WERI-Rb-1 (cell line): ENCODE results near the gene C1R.

Experiments used
- DNase-seq: peaks from one replicate; pipeline ENCODE4 v3.0.0-alpha.2; 2020
- H3K27ac ChIP-seq: fragments of 250-450 bp; sonication (Bioruptor Pico); 2 replicates; pipeline ENCODE4 v1.5.1; 2020; ENCODE audit warnings: mild to moderate bottlenecking, moderate library complexity
- H3K27me3 ChIP-seq: fragments of 250-450 bp; sonication (Bioruptor Pico); 2 replicates; pipeline ENCODE4 v1.5.1; 2021; ENCODE audit warnings: mild to moderate bottlenecking, low read depth, moderate library complexity; ENCODE audit not compliant: insufficient read depth, severe bottlenecking
- H3K36me3 ChIP-seq: fragments of 250-450 bp; sonication (Bioruptor Pico); 2 replicates; pipeline ENCODE4 v1.5.1; 2020; ENCODE audit warnings: mild to moderate bottlenecking, moderate library complexity
- H3K4me3 ChIP-seq: 2 replicates; pipeline ENCODE4 v1.5.1; 2011; ENCODE audit warnings: low read depth, mild to moderate bottlenecking, control low read depth, low read length
- H3K9me3 ChIP-seq: fragments of 250-450 bp; sonication (Bioruptor Pico); 2 replicates; pipeline ENCODE4 v1.5.1; 2021; ENCODE audit warnings: mild to moderate bottlenecking, moderate library complexity; ENCODE audit not compliant: severe bottlenecking
- TF ChIP-seq, protein P1 (sequence below): IDR thresholded peaks from 2 replicates; pipeline ENCODE4 v1.5.1; 2011; ENCODE audit warnings: low read depth, mild to moderate bottlenecking, control low read depth, inconsistent platforms, low read length

The C1R gene

DNA sequence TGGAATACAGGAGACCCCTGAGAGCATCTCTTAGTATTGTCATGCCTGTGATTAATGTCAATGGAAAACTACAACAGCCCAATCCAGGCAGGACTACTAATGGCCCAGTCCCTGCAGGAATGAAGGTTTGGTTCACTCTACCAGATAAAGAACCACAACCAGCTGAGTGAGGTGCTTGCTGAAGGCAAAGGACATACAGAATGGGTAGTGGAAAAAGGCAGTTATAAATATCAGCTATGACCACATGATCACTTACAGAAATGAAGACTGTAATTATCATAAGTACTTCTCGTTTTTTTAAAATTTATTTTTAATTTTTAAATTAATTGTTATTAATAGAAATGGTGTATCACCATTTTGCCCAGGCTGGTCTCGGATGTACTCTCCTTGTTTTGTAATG, 56.8 kb downstream of the C1R start:
- no peaks in the 10 kb centered on the region for H3K9me3 ChIP-seq
- H3K27me3 ChIP-seq: no peaks in the 10 kb centered on the region
- H3K4me3 ChIP-seq: no peak overlapping the region
- TF ChIP-seq, protein P1, sequence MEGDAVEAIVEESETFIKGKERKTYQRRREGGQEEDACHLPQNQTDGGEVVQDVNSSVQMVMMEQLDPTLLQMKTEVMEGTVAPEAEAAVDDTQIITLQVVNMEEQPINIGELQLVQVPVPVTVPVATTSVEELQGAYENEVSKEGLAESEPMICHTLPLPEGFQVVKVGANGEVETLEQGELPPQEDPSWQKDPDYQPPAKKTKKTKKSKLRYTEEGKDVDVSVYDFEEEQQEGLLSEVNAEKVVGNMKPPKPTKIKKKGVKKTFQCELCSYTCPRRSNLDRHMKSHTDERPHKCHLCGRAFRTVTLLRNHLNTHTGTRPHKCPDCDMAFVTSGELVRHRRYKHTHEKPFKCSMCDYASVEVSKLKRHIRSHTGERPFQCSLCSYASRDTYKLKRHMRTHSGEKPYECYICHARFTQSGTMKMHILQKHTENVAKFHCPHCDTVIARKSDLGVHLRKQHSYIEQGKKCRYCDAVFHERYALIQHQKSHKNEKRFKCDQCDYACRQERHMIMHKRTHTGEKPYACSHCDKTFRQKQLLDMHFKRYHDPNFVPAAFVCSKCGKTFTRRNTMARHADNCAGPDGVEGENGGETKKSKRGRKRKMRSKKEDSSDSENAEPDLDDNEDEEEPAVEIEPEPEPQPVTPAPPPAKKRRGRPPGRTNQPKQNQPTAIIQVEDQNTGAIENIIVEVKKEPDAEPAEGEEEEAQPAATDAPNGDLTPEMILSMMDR: no peak
- no peak overlapping the region for H3K27ac ChIP-seq
- DNase-seq: no peak
- no peaks in the 10 kb centered on the region for H3K36me3 ChIP-seq

DNA sequence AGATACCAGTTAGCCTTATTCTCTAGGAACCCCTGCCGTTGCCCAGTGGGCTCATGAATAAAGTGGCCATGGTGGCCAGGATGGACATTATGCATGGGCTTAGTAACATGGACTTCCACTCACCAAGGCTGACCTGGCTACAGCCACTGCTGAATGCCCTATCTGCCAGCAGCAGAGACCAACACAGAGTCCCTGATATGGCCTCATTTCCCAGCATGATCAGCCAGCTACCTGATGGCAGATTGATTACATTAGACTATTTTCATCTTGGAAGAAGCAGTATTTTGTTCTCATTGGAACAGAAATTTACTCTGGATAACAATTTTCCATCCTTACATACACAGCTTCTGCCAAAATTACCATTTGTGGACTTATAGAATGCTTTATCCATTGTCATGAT, 57.8 kb downstream of the C1R start:
- TF ChIP-seq, protein P1: no peak
- H3K9me3 ChIP-seq: no peaks in the 10 kb centered on the region
- H3K27ac ChIP-seq: no peak overlapping the region
- no peaks in the 10 kb centered on the region for H3K36me3 ChIP-seq
- no peak overlapping the region for H3K4me3 ChIP-seq
- DNase-seq: no peak
- no peaks in the 10 kb centered on the region for H3K27me3 ChIP-seq

DNA sequence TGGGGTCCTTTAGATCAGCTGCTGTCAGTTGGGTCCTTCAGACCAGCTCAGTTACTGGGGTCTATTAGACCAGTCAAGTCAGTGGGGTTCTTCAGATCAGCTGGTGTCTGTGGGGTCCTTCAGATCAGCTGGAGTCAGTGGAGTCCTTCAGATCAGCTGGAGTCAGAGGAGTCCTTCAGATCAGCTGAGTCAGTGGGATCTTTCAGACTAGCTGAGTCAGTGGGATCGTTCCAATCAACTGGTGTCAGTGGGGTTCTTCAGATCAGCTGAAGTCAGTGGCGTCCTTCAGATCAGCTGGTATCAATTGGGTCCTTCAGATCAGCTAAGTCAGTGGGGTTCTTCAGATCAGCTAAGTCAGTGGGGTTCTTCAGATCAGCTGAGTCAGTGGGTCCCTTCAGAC, 59.3 kb downstream of the C1R start:
- H3K9me3 ChIP-seq: no peaks in the 10 kb centered on the region
- H3K4me3 ChIP-seq: no peak overlapping the region
- TF ChIP-seq, protein P1: no peak

DNA sequence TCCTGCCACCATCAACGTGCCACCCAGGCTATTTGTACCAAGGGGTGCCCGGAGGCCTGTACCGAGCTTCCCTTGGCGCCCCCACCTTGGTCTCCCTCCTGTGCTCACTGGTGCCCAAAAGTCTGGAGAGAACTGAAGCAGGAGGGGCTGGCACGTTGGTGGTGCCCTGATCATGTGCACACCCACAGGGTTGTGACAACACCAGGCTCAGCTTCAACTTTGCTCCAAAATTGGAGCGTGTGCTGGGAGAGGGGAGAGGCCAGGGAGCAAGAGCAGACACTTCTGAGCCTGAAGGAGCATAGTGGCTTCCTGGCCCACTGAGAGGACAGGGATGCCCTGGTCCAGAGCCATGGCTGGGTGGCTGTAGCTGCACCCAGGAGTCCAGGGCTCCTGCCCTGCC, 60.9 kb downstream of the C1R start:
- Histone ChIP-seq H3K27ac (no peak overlapping the region), H3K4me3 (no peak overlapping the region), H3K36me3 (no peaks in the 10 kb centered on the region), H3K27me3 (no peaks in the 10 kb centered on the region), H3K9me3 (no peaks in the 10 kb centered on the region)
- DNase-seq: no peak
- TF ChIP-seq, protein P1: no peak

More for the DNA sequence above, 59.3 kb downstream of the C1R start:
- no peak overlapping the region for H3K27ac ChIP-seq
- no peaks in the 10 kb centered on the region for H3K27me3 ChIP-seq
- no peaks in the 10 kb centered on the region for H3K36me3 ChIP-seq
- no peak for DNase-seq
